DMS153 treated with DMSO at 0.1 percent for 48 hours (cell line): ENCODE data around the gene TMEM259.

ENCODE experiments used
- DNase-seq: peaks from one replicate; lab custom pipeline; 2025; ENCODE audit not compliant: unreplicated experiment; lab: John Stamatoyannopoulos, UW

TMEM259 gene

DNA sequence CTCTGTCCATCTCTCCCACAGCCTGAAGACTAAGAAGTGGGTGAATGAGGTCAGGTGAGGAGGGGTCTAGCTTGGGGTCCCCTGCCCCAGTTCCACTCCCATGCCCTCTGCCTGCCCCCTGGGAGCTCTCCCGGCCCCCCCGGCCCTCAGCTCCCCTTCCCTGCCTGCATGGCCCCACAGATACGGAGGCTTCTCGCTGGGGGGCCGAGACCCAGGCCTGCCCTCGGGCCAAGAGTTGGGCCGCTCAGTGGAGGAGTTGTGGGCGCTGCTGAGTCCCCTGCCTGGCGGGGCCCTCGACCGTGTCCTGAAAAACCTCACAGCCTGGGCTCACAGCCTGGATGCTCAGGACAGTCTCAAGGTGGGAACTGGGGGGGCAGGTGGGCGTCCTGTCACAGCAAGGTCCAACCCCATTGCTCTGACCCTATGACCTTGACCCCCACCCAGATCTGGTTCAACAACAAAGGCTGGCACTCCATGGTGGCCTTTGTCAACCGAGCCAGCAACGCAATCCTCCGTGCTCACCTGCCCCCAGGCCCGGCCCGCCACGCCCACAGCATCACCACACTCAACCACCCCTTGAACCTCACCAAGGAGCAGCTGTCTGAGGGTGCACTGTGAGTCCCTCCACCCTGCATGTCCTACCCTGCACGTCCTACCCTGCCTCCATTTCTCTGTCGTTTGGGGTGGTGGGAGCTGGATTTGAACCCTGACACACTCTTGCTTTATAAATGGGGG is 35.1 kb upstream of the TMEM259 start:
- no peak for DNase-seq

DNA sequence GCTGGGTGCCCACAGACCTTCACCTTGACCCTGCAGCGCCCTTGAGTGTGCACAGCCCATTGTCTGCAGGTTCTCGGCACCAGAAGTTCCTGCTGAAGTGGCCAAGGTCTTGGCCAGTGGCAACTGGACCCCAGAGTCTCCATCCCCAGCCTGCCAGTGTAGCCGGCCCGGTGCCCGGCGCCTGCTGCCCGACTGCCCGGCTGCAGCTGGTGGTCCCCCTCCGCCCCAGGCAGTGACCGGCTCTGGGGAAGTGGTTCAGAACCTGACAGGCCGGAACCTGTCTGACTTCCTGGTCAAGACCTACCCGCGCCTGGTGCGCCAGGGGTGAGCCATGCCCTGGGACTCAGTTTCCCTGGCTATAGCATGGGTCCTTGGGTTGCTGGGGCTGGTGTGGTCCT is 34.1 kb upstream of the TMEM259 start:
- no peak for DNase-seq

DNA sequence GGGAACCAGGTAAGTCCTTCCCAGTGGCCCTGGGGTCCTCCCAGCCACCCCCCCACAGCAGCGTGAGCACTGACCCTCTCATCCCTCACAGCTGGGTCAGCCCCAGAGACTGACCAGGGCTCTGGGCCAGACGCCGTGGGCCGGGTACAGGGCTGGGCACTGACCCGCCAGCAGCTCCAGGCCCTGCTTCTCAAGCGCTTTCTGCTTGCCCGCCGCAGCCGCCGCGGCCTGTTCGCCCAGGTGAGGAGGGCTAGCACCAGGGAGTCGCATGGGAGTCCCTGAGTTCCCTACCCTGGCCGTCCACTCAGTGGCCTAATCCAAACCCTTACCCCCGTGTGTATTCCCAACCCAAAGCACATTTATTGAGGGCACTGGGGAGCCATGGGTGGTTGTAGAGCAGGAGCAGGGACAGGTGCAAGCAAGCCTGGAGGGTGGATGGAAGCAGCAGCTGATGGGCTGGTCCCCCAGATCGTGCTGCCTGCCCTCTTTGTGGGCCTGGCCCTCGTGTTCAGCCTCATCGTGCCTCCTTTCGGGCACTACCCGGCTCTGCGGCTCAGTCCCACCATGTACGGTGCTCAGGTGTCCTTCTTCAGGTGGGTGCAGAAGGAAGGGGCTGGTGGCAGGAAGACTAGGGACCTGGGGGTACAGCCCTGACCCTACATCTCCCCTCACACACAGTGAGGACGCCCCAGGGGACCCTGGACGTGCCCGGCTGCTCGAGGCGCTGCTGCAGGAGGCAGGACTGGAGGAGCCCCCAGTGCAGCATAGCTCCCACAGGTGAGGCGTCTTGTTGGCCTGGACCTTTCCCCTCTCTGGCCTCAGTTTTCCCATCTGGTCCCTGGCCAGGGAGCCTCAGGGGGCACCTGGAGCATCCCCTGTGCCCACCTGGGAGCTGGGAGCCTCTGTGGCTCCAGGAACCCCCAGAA is 33.4 kb upstream of the TMEM259 start:
- no peak for DNase-seq

GRCh38 chr19:1053176-1054101 is 32.5 kb upstream of the TMEM259 start:
- no peak for DNase-seq

GRCh38 chr19:1052349-1052975 is 31.5 kb upstream of the TMEM259 start:
- DNase-seq, result no peak

DNA sequence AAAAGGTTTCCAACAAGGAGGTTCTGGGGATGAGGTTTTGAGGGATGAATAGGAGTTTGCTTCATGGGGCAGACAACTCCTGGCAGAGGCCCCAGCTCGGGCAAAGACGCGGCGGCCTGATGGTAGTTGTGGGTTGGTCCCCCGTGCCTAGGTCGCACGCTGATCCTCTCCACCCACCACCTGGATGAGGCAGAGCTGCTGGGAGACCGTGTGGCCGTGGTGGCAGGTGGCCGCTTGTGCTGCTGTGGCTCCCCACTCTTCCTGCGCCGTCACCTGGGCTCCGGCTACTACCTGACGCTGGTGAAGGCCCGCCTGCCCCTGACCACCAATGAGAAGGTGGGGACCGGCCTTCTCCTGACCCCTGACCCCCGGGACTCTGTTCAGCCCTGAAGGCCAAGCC is 30.9 kb upstream of the TMEM259 start:
- DNase-seq, result no peak

DNA sequence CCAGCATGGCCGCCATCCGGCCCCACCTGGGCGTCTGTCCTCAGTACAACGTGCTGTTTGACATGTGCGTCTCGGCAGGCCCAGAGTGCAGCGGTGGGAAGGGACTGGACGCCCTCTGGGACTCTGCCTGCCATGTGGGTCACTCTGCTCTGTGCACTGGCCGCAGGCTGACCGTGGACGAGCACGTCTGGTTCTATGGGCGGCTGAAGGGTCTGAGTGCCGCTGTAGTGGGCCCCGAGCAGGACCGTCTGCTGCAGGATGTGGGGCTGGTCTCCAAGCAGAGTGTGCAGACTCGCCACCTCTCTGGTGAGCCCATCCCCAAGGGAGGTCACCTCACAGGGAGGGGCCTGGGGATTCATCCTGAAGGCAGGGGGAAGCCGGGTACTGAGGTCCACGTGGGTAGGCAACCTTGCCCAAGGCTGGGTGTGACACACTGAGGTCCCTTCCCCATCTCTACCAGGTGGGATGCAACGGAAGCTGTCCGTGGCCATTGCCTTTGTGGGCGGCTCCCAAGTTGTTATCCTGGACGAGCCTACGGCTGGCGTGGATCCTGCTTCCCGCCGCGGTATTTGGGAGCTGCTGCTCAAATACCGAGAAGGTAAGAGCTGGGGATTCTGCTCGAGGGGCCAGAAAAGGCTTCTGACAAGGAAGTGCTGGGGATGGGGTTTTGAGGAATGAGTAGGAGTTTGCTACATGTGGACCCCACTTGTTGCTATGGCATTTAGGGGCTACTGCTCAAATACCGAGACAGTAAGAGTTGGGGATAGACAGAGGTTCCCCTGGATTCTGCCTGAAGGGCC is 30.3 kb upstream of the TMEM259 start:
- DNase-seq, result no peak

- DNase-seq, result no peak
Observed at GRCh38 chr19:1049800-1050199, 28.9 kb upstream of the TMEM259 start.

DNA sequence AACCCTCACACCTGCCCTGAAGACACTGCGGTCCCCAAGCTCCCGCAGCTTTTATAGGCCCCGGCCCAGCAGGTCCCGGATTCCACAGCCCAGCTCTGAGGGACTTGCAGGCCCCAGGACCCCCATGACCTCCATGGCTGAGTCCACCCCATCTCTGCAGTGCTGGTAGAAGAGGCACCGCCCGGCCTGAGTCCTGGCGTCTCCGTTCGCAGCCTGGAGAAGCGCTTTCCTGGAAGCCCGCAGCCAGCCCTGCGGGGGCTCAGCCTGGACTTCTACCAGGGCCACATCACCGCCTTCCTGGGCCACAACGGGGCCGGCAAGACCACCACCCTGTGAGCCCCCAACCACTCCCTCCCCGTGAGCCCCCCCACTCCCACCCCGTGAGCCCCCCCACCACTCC is 28.2 kb upstream of the TMEM259 start:
- DNase-seq, result no peak

DNA sequence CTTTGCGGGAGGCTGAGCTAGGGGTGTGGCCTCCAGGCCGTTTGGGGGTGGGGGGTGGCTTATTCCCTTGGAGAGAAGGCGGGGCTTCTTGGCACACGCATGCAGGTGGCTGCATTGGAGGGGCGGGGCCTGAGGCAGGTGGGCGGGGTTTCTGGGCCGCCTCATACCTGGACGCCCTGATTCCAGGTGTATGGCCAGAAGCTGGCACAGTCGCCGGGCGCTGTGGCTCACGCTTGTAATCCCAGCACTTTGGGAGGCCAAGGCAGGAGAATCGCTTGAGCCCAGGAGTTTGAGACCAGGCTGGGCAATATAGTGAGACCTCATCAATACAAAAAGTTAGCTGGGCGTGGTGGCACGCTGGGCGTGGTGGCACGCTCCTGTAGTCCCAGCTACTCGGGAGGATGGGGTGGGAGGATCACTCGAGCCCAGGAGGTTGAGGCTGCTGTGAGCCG is 26.8 kb upstream of the TMEM259 start:
- DNase-seq, result no peak

DNA sequence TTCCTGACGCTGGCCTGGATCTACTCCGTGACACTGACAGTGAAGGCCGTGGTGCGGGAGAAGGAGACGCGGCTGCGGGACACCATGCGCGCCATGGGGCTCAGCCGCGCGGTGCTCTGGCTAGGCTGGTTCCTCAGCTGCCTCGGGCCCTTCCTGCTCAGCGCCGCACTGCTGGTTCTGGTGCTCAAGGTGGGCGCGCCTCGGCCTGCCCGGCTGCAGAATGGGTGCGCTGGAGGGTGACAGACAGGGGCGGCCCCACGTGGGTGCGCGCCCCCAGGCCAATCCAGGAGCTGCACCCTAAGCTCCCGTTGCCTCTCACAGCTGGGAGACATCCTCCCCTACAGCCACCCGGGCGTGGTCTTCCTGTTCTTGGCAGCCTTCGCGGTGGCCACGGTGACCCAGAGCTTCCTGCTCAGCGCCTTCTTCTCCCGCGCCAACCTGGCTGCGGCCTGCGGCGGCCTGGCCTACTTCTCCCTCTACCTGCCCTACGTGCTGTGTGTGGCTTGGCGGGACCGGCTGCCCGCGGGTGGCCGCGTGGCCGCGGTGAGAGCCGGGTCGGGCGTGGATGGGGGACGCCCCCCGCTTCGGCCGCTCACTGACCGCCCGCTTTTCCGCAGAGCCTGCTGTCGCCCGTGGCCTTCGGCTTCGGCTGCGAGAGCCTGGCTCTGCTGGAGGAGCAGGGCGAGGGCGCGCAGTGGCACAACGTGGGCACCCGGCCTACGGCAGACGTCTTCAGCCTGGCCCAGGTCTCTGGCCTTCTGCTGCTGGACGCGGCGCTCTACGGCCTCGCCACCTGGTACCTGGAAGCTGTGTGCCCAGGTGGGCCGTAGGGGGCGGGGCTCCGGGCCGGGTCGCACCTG is 26.1 kb upstream of the TMEM259 start:
- no peak for DNase-seq

- DNase-seq, result no peak
Observed at GRCh38 chr19:1046117-1046626, 25.2 kb upstream of the TMEM259 start.

- DNase-seq, result no peak
Observed at GRCh38 chr19:1045247-1045603, 24.3 kb upstream of the TMEM259 start.

GRCh38 chr19:1042689-1043511 is 22.0 kb upstream of the TMEM259 start:
- no peak for DNase-seq

GRCh38 chr19:1041835-1042685 is 21.1 kb upstream of the TMEM259 start:
- DNase-seq, result no peak

- no peak for DNase-seq
Observed at GRCh38 chr19:1041272-1041834, 20.4 kb upstream of the TMEM259 start.
